Skin of body (tissue), 2 donors: Measurements from ENCODE around the gene SELENOI. TPM values are rescaled to one million over a fixed set of nuclear protein-coding genes. Genes with fewer than 3 reads are reported as not detected.
"Not testable (repeated sequence)": the region's sequence is repeated elsewhere in the genome, so short reads cannot be mapped to it uniquely, and the experiment has no call there.

Experiments
- DNase-seq: peaks from one replicate; lab custom pipeline; 2025; lab: John Stamatoyannopoulos, UW
- total RNA-seq: library from RNA; depleted of rRNA; stranded (reverse); fragments of >200 nt; gene quantifications from one replicate; pipeline ENCODE4 v1.2.3, GENCODE V29; 2014

The SELENOI gene
- 30.0 TPM for total RNA-seq

GRCh38 chr2:26345545-26346453, at the start of gene SELENOI:
SELENOI (plus strand) TSS chr2:26346143; CDS start chr2:26346233, 90 bp downstream.
- DNase-seq, result peak; percentile 100

DNA sequence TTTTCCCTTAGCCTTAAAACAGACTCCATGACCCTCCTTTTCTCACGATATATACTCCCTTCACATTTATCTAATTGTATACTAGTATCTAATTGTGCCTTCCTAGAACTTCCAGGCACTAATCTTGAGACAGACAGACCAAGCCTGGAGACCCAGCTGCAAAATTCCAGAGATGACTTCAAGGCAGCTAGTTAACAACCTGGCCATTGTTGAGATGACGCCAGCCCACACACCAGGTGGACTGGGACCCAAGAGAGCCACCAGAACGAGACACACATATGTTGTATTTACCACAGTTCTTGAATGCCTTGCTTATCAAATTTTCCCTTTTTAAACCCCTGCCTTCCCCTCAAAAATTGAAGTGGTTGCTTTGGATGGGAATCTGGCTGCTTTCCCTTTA, 48.9 kb upstream of the SELENOI start:
- no peak for DNase-seq

DNA sequence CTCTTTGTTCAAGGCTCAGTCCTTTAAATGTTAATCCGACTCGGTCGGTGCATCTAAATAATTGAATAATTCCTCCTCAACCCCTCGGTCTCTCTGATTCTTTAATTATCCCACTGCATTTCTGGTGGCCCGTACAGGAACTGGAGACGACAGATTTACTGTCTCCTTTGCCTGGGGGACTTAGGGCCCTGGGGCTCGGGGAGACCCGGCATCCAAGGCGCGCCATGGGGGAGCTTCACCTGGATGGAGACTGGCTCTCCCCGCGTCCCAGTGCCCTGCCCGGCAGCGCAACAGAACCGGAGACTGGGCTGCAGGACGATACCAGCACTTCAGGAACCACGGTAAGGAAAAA, 47.7 kb upstream of the SELENOI start:
- DNase-seq, result no peak

GRCh38 chr2:26298638-26299393, 47.1 kb upstream of the SELENOI start:
- peak; percentile 17 for DNase-seq

DNA sequence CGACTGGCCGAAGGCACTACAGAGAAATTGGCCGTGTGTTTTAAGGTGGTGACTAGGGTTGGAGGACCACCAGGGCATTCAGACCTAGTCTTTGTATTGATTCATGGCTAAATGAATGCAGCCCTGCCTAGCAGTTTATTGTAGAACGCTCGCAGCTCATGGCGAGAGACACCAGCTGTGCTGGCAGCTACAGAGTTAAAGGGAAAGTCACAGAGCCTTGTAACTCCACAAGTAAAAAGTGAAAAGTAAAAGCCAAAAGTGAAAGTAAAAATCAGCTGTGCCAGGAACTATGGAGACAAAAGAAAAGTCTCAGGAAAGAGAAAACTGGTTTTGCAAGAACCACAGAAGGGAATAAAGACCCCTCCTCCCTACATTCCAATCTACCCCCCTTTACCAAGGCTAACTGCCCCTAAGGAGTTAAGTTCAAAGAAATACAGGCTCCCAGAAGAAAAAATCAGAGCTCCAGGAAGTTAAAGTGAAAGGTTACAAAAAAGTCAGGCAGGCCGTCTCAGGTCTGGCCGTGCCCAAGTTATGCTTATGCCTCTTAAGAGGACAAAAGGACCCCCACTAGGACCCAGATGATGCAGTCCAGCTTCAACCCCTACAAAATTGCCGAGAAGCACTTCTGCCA, 46.4 kb upstream of the SELENOI start:
- DNase-seq, result peak; percentile 57

DNA sequence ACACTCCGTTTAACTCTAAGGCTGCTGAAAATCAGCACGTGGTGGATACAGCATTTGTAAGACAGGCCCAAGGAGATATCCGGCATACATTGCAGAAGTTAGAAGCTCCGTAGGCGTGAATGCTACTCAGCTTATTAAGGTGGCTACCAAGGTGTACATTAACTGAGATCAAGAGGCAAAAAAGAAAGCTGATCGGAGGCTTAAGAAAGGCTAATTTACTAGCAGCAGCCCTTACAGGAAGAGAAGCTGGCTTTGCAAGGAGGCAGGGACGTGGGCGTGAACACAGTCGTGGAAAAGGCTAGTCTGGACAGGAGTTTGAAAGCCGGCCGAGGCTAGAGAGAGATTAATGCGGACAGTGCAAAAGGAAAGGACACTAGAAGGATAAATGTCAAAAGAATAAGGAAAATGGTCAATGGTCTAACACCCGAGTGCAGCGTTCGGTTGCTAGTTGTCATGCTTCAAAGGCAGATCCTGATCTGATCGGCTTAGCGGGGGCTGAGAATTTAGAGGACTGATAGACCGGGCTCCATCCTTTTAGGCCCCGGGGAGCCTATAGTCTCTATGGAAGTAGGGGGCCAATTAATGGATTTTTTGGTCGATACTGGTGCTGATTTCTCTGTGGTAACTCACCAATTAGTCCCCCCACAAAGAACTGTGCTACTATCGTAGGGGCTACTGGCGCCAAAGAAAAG, 45.6 kb upstream of the SELENOI start:
- DNase-seq, result peak; percentile 49

DNA sequence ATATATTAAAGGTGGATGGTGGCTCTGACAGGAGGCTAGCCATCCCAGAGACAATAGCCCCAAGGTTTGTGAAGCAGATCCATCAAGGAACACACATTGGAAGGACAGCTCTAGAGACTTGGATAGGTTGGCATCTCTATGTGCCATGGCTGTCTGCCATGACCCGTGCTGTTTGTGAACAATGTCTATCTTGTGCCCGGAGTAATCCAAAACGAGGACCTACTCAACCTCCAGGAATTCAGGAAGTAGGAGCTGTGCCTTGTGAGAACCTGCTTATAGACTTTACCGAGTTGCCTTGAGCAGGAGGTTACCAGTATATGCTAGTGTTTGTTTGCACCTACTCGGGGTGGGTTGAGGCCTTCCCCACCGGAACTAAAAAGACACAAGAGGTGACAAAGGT, 43.1 kb upstream of the SELENOI start:
- DNase-seq, result no peak

DNA sequence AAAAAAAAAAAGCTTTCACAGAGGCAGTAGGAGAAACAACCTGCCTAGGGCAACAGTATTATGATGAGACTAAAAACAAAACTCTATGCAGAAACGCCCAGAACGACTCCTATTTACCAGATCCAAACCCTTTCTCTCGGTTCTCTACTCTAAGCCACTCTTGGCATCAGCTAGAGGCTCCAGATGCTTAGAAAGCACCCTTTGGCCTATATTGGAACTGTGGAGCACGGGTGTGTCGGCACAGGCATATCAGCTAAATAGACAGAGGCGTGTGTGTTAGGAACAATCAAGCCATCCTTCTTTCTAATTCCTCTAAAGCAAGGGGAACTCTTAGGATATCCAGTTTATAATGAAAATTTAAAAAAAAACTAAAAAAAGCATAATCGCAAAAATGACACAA, 40.8 kb upstream of the SELENOI start:
- not testable (repeated sequence) for DNase-seq

DNA sequence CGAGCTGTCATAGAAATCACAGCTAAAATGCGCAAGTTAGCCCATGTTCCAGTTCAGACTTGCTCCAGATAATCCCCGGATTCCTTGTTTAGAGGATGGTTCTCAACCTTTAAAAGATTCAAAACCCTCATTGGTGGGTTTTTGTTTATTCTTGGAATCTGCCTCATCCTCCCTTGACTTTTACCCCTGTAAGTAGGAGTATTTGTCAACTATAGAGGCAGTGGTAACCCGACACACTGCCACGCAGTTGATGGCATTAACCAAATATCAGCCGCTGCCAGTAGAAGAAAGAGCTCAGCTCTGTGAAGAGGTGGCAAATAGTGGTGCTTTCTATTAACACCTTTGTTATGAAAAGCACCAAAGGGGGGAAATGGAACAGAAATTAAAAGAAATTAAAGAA, 40.4 kb upstream of the SELENOI start:
- DNase-seq, result no peak

- DNase-seq, result no peak
These were observed 36.0 kb upstream of the SELENOI start for GRCh38 chr2:26309921-26310320.

DNA sequence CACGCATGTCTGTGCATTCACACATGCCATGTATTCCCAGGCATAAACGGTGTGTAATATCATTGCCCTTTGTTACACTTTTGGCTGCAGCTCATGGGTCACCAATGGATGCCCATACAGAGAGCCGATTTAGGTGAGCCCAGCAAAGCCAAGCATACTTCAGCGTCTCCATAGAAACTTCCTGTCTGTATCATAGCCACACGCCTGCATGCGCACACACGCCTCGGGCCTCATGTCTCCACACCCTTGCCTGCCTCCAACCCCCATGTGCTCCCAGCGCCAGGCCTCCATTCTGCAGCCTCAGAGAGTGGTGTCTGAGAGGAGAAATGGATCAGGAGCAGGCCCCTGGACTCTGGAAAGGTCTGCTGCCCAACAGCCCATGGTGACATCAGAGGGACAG, 33.5 kb upstream of the SELENOI start:
- DNase-seq, result no peak

GRCh38 chr2:26313446-26313845, 32.5 kb upstream of the SELENOI start:
- DNase-seq, result no peak

- no peak for DNase-seq
These were observed 31.7 kb upstream of the SELENOI start for GRCh38 chr2:26314243-26314642.

DNA sequence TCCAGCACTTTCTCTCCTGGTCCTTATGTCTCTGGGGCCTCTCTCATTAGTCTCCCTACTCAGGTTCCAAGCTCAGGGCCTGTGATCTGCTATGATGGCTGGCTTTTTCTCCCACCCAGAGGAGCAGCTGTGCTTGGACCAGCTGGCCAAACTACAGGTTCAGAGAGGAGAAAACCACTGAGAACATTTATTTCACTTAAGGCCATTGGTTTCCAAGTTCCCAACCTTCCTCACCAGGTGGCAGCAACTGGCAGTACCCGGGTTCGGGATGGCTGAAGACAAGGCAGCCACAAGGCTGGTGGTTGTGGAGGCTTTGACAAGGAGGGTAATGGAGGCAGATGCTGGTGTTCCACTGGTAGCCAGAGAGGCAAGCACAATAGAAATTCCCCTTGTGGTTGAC, 29.9 kb upstream of the SELENOI start:
- no peak for DNase-seq

GRCh38 chr2:26316845-26317244, 29.1 kb upstream of the SELENOI start:
- no peak for DNase-seq

GRCh38 chr2:26317377-26318105, 28.4 kb upstream of the SELENOI start:
- no peak for DNase-seq

DNA sequence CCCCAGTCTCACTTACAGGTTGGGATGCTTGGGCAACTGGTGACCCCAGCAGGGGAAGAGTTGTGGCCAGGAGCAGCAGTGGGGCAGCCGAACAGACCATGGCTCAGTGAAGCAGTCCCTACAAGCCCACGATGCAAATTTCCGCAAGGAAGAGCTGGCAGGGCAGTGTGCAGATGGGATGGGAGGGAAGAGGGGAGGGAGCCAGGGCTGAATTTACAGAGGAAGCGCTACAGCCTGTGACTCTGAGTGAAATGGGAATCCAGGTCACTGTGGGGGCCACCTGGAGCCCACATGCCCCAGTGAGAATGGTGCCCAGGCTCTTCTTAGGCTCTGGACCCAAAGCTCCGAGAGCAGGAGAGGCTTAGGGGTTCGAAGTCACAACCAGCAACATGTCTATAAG, 27.0 kb upstream of the SELENOI start:
- no peak for DNase-seq

GRCh38 chr2:26324479-26324878, 21.5 kb upstream of the SELENOI start:
- not testable (repeated sequence) for DNase-seq

DNA sequence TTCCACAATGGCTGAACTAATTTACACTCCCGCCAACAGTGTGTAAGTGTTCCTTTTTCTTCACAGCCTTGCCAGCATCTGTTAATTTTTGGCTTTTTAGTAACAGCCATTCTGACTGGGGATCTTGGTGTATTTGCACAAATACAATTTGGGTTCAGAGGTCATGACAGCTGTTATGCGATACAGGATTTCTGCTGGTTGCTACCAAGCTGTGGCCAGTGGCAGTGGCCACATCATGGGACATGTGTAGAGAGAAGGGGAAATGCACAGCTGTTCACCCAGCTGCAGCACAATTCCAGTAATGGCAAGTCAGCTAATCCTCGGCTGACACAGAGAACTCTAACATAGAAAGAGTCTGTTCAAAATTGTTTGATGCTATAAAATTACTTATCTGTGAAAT, 21.0 kb upstream of the SELENOI start:
- no peak for DNase-seq

GRCh38 chr2:26325851-26326250, 20.1 kb upstream of the SELENOI start:
- no peak for DNase-seq

DNA sequence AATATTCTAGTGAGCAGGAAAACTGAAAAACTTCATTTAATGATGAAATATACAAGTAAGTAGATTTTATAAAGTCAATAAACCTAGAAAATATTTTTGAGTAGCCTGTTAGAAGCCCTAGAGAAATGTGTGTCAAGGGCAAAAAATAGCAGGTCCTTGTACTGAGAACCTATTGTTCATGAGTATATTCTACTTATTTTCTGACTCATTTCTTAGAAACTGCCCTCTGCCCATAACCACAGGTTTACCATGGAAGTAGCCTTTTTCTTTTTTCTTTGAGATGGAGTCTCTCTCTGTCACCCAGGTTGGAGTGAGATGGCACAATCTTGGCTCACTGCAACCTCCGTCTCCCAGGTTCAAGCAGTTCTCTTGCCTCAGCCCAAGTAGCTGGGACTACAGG, 19.4 kb upstream of the SELENOI start:
- DNase-seq, result no peak
